DOHH2 (cell line): ENCODE results near the gene RAD9A.

ENCODE experiments used
- H3F3A ChIP-seq: fragments of 200-600 bp; sonication (generic), shearing (Covaris generic); 2 replicates; pipeline ENCODE4 v1.6.0; 2016; ENCODE audit warnings: antibody characterized with exemption, mild to moderate bottlenecking; ENCODE audit not compliant: control insufficient read depth, insufficient read depth
- H3K27ac ChIP-seq: fragments of 200-600 bp; sonication (generic); 2 replicates; pipeline ENCODE4 v1.5.1; 2014; ENCODE audit warnings: low read depth, mild to moderate bottlenecking, low read length, moderate library complexity
- H3K27me3 ChIP-seq: fragments of 200-600 bp; sonication (generic); 2 replicates; pipeline ENCODE4 v1.6.1; 2014; ENCODE audit warnings: mild to moderate bottlenecking, low read length, mixed read lengths; ENCODE audit not compliant: control insufficient read depth
- H3K36me3 ChIP-seq: fragments of 200-600 bp; sonication (generic); 2 replicates; pipeline ENCODE4 v1.6.1; 2014; ENCODE audit warnings: mild to moderate bottlenecking, low read length, moderate library complexity, mixed read lengths; ENCODE audit not compliant: control insufficient read depth
- H3K4me1 ChIP-seq: fragments of 200-600 bp; sonication (generic); 2 replicates; pipeline ENCODE4 v1.6.1; 2014; ENCODE audit warnings: mild to moderate bottlenecking, low read length, mixed read lengths; ENCODE audit not compliant: control insufficient read depth
- H3K4me2 ChIP-seq: fragments of 200-600 bp; sonication (generic); 2 replicates; pipeline ENCODE4 v1.6.0; 2014; ENCODE audit warnings: mild to moderate bottlenecking, low read length, moderate library complexity
- H3K4me3 ChIP-seq: fragments of 200-600 bp; sonication (generic); 2 replicates; pipeline ENCODE4 v1.5.1; 2014; ENCODE audit warnings: mild to moderate bottlenecking, low read length, mixed read lengths
- H3K79me2 ChIP-seq: fragments of 200-600 bp; sonication (generic); 2 replicates; pipeline ENCODE4 v1.6.1; 2014; ENCODE audit warnings: mild to moderate bottlenecking, low read length, mixed read lengths; ENCODE audit not compliant: control insufficient read depth
- H3K9me2 ChIP-seq: fragments of 200-600 bp; sonication (generic); replicated peaks from 2 replicates; pipeline ENCODE4 v1.6.1; 2014; ENCODE audit warnings: mild to moderate bottlenecking, low read length, mixed read lengths; ENCODE audit not compliant: control insufficient read depth
- H3K9me3 ChIP-seq: fragments of 200-600 bp; sonication (generic); 2 replicates; pipeline ENCODE4 v1.6.1; 2014; ENCODE audit warnings: antibody characterized with exemption, low read length, mixed read lengths; ENCODE audit not compliant: control insufficient read depth, insufficient read depth
- H4K20me1 ChIP-seq: fragments of 200-600 bp; sonication (generic); 2 replicates; pipeline ENCODE4 v1.6.0; 2014; ENCODE audit warnings: low read depth, mild to moderate bottlenecking, antibody characterized with exemption, low read length, moderate library complexity; ENCODE audit not compliant: control insufficient read depth, insufficient read depth
- EZH2phosphoT487 ChIP-seq: fragments of 200-600 bp; sonication (generic); IDR thresholded peaks from 2 replicates; pipeline ENCODE4 v1.6.1; 2017; ENCODE audit warnings: borderline replicate concordance, mild to moderate bottlenecking, antibody characterized with exemption, low read length, moderate library complexity, mixed read lengths
- TF ChIP-seq, protein P1 (sequence below): fragments of 200-600 bp; sonication (generic); IDR thresholded peaks from one replicate; pipeline ENCODE4 v1.5.1; 2014; ENCODE audit warnings: antibody characterized with exemption, mild to moderate bottlenecking, low read depth, low read length; ENCODE audit not compliant: poor library complexity, severe bottlenecking

The RAD9A gene

DNA sequence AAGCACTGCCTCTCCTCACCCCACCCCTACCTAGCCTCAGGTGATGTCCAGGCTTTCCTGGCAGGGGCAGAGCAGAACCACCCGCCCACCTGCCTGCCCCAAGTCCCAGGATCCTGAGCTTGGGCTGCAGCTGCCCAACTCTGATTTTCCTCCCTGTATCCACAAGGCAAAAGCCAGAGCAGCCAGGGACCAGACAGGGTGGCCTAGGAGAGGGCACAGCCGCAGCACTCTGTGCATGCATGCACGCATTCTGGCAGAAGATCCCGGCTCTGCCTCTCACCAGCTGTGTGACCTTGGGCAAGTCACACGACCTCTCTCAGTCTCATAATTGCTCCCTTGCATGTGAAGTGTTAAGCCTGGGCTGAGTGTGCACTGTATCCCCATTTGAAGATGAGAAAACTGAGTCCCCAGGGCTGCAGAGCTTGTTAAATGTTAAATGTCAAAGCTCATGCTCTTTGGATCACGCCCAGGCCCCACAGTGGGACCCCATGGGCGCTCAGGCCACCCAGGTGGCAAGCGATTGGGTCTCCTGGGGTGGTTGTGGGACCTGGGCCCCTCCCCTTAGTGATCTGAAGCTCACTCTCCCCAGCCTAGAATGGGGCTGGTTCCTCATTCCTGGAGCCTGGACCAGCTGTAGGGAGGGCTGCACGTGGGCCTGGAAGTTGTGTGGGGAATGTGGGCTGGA is 20.9 kb downstream of the RAD9A start:
- H3K4me1 ChIP-seq, result peaks cover 80% of the 10 kb centered on the region

GRCh38 chr11:67413266-67413849 is 21.6 kb downstream of the RAD9A start:
- H3K27ac ChIP-seq, result no peak overlapping the region
- H3K9me3 ChIP-seq, result no peaks in the 10 kb centered on the region
- H4K20me1 ChIP-seq, result no peaks in the 10 kb centered on the region
- no peaks in the 10 kb centered on the region for H3K9me2 ChIP-seq
- H3K4me2 ChIP-seq, result no peak overlapping the region
- peaks cover 80% of the 10 kb centered on the region for H3K4me1 ChIP-seq
- H3K27me3 ChIP-seq, result peaks cover 6% of the 10 kb centered on the region
- H3K36me3 ChIP-seq, result peaks cover 15% of the 10 kb centered on the region
- H3K79me2 ChIP-seq, result no peaks in the 10 kb centered on the region
- no peak for TF ChIP-seq EZH2phosphoT487
- TF ChIP-seq, protein P1, sequence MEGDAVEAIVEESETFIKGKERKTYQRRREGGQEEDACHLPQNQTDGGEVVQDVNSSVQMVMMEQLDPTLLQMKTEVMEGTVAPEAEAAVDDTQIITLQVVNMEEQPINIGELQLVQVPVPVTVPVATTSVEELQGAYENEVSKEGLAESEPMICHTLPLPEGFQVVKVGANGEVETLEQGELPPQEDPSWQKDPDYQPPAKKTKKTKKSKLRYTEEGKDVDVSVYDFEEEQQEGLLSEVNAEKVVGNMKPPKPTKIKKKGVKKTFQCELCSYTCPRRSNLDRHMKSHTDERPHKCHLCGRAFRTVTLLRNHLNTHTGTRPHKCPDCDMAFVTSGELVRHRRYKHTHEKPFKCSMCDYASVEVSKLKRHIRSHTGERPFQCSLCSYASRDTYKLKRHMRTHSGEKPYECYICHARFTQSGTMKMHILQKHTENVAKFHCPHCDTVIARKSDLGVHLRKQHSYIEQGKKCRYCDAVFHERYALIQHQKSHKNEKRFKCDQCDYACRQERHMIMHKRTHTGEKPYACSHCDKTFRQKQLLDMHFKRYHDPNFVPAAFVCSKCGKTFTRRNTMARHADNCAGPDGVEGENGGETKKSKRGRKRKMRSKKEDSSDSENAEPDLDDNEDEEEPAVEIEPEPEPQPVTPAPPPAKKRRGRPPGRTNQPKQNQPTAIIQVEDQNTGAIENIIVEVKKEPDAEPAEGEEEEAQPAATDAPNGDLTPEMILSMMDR, result no peak
- peaks cover 20% of the 10 kb centered on the region for H3F3A ChIP-seq
- H3K4me3 ChIP-seq, result no peak overlapping the region

More for the DNA sequence above, 20.9 kb downstream of the RAD9A start:
- H4K20me1 ChIP-seq, result no peaks in the 10 kb centered on the region
- peaks cover 6% of the 10 kb centered on the region for H3K27me3 ChIP-seq
- TF ChIP-seq, protein P1, result no peak
- TF ChIP-seq EZH2phosphoT487, result no peak
- no peaks in the 10 kb centered on the region for H3K9me3 ChIP-seq
- peaks cover 6% of the 10 kb centered on the region; the same call in 1 of the 2 replicates for H3K79me2 ChIP-seq
- no peak overlapping the region for H3K27ac ChIP-seq
- H3K4me2 ChIP-seq, result peak overlapping the region; percentile 27
- no peak overlapping the region for H3K4me3 ChIP-seq
- peaks cover 23% of the 10 kb centered on the region for H3F3A ChIP-seq
- peaks cover 22% of the 10 kb centered on the region for H3K36me3 ChIP-seq
- no peaks in the 10 kb centered on the region for H3K9me2 ChIP-seq

- Histone ChIP-seq H3K4me1 (peaks cover 79% of the 10 kb centered on the region), H3K27ac (no peak within 1 kb of the TSS), H4K20me1 (no peaks in the 10 kb centered on the region), H3K4me2 (peak within 1 kb of the TSS; percentile 31), H3K4me3 (0 out of 2 replicates have a peak within 1 kb of the TSS, but pooled peaks have one; percentile 14), H3F3A (peaks cover 10% of the 10 kb centered on the region), H3K27me3 (peaks cover 6% of the 10 kb centered on the region), H3K9me3 (no peaks in the 10 kb centered on the region), H3K9me2 (no peaks in the 10 kb centered on the region), H3K36me3 (no peaks in the 10 kb centered on the region), H3K79me2 (no peaks in the 10 kb centered on the region)
- no peak for TF ChIP-seq EZH2phosphoT487
- TF ChIP-seq, protein P1, result no peak
These were observed 23.9 kb downstream of the RAD9A start, which contains the start of gene CARNS1 for GRCh38 chr11:67415501-67416304. Gene CARNS1, plus strand, starts transcription at chr11:67415678. Its CDS starts 522 bp downstream, at chr11:67416200.
